CD14-positive monocyte (primary cell): ENCODE results near the gene DMXL1. TPM values are rescaled to one million over a fixed set of nuclear protein-coding genes. Genes with fewer than 3 reads are reported as not detected.

Experiments used
- DNase-seq, 3 donors: peaks; one replicate each; pipeline ENCODE4 v3.0.0-alpha.2; 2011 to 2022
- H2AFZ ChIP-seq: 2 replicates; pipeline ENCODE4 v1.6.0; 2012; ENCODE audit warnings: mild to moderate bottlenecking, low read depth, low read length, inconsistent platforms; ENCODE audit not compliant: insufficient read depth, poor library complexity, severe bottlenecking
- H3K27ac ChIP-seq, 2 donors: 1 replicate in 1 of 2; 2 replicates in 1 of 2; pipeline ENCODE4 v1.5.1; 2012 to 2013; ENCODE audit warnings: low read length in 2 of 2, control low read depth in 1 of 2, inconsistent platforms in 1 of 2, low read depth in 1 of 2, mild to moderate bottlenecking in 1 of 2
- H3K27me3 ChIP-seq, 2 donors: one replicate each; pipeline versions ENCODE4 v1.6.0 to v1.6.1; 2011 to 2013; ENCODE audit warnings: low read length in 2 of 2; ENCODE audit not compliant: control insufficient read depth in 2 of 2, insufficient read depth in 2 of 2
- H3K36me3 ChIP-seq, 2 donors: replicated peaks in 1 of 2; 1 replicate in 1 of 2; 2 replicates in 1 of 2; pipeline versions ENCODE4 v1.5.1 to v1.6.1; 2012 to 2013; ENCODE audit warnings: low read length in 2 of 2, control low read depth in 1 of 2, inconsistent platforms in 1 of 2, mild to moderate bottlenecking in 1 of 2; ENCODE audit not compliant: insufficient read depth in 2 of 2, control insufficient read depth in 1 of 2
- H3K4me1 ChIP-seq, 2 donors: 1 replicate in 1 of 2; 2 replicates in 1 of 2; pipeline versions ENCODE4 v1.5.1 to v1.6.1; 2012 to 2013; ENCODE audit warnings: low read length in 2 of 2, control low read depth in 1 of 2, inconsistent platforms in 1 of 2, mild to moderate bottlenecking in 1 of 2, moderate library complexity in 1 of 2; ENCODE audit not compliant: insufficient read depth in 2 of 2, control insufficient read depth in 1 of 2
- H3K4me2 ChIP-seq: replicated peaks from 2 replicates; pipeline ENCODE3; 2012; ENCODE audit warnings: low read length, moderate library complexity, mild to moderate bottlenecking; ENCODE audit not compliant: poor library complexity, severe bottlenecking; ENCODE audit errors: extremely low read depth
- H3K4me3 ChIP-seq, 3 experiments: fragments of 200-600 bp in 1 of 3; sonication (generic) in 1 of 3; replicated peaks in 1 of 3; 1 replicate in 2 of 3; 2 replicates in 1 of 3; pipeline ENCODE4 v1.5.1; 2011 to 2013; ENCODE audit warnings: low read length in 3 of 3, mild to moderate bottlenecking in 3 of 3, control low read depth in 2 of 3, low read depth in 2 of 3, inconsistent platforms in 1 of 3, moderate library complexity in 1 of 3
- H3K79me2 ChIP-seq: 2 replicates; pipeline ENCODE4 v1.6.0; 2012; ENCODE audit warnings: mild to moderate bottlenecking, control low read depth, inconsistent platforms, low read length, moderate library complexity; ENCODE audit not compliant: insufficient read depth
- H3K9ac ChIP-seq: 2 replicates; pipeline ENCODE4 v1.6.0; 2017; ENCODE audit warnings: low read length, mild to moderate bottlenecking; ENCODE audit not compliant: insufficient read depth, poor library complexity, severe bottlenecking
- H3K9me3 ChIP-seq, 2 donors: replicated peaks in 1 of 2; 1 replicate in 1 of 2; 2 replicates in 1 of 2; pipeline versions ENCODE4 v1.5.1 to v1.6.1; 2012 to 2013; ENCODE audit warnings: low read length in 2 of 2, control low read depth in 1 of 2; ENCODE audit not compliant: control insufficient read depth in 1 of 2, insufficient read depth in 1 of 2
- H4K20me1 ChIP-seq: 2 replicates; pipeline ENCODE4 v1.6.0; 2012; ENCODE audit warnings: mild to moderate bottlenecking, low read length, control low read depth, moderate library complexity; ENCODE audit not compliant: insufficient read depth
- H3K27ac Mint-ChIP-seq, 7 donors: one replicate each; pipeline ENCODE4 v1.8.0; 2020; ENCODE audit warnings: mild to moderate bottlenecking in 7 of 7, mixed read lengths in 7 of 7, moderate library complexity in 6 of 7, inconsistent platforms in 2 of 7
- H3K27me3 Mint-ChIP-seq, 3 donors: one replicate each; pipeline ENCODE4 v1.8.0; 2021 to 2022; ENCODE audit warnings: low read depth in 3 of 3, mild to moderate bottlenecking in 3 of 3, mixed read lengths in 3 of 3, moderate library complexity in 3 of 3, inconsistent platforms in 1 of 3
- H3K36me3 Mint-ChIP-seq, 2 donors: one replicate each; pipeline ENCODE4 v1.8.0; 2020; ENCODE audit warnings: mixed read lengths in 2 of 2, inconsistent platforms in 1 of 2, mild to moderate bottlenecking in 1 of 2
- H3K4me1 Mint-ChIP-seq: one replicate; pipeline ENCODE4 v1.8.0; 2020; ENCODE audit warnings: mild to moderate bottlenecking, mixed read lengths
- H3K4me3 Mint-ChIP-seq, 2 donors: one replicate each; pipeline ENCODE4 v1.8.0; 2020; ENCODE audit warnings: mild to moderate bottlenecking in 2 of 2, mixed read lengths in 2 of 2, moderate library complexity in 1 of 2
- H3K9me3 Mint-ChIP-seq, 7 donors: one replicate each; pipeline ENCODE4 v1.8.0; 2020 to 2022; ENCODE audit warnings: mixed read lengths in 7 of 7, mild to moderate bottlenecking in 6 of 7, moderate library complexity in 6 of 7, inconsistent platforms in 2 of 7
- WGBS: methylation state at CpG from one replicate; pipeline ENCODE4 v1.1.5; 2013; ENCODE audit warnings: missing lambda C conversion rate; ENCODE audit not compliant: insufficient coverage; 5-methylcytosine and 5-hydroxymethylcytosine counted together
- intact Hi-C, 2 donors: fragments of 100-400 bp; cut with micrococcal nuclease; formaldehyde crosslinking; loops; one replicate each; pipeline versions ENCODE4 v1.15.0 to v1.15.1; 2023
- polyA plus RNA-seq, 3 donors: library from polyadenylated mRNA; depleted of rRNA in 1 of 3; unstranded in 2 of 3; stranded (reverse) in 1 of 3; fragments of 300-500 nt in 2 of 3; fragments of >200 nt in 1 of 3; fragmentation: Illumina TruSeq in 2 of 3; gene quantifications; 1 replicate in 2 of 3; 2 replicates in 1 of 3; pipeline ENCODE4 v1.2.3, GENCODE V29; 2012 to 2021
- TF ChIP-seq, protein P1 (sequence below): fragments of 200-600 bp; IDR thresholded peaks from one replicate; pipeline ENCODE4 v1.8.0; 2022; ENCODE audit warnings: antibody characterized with exemption, mild to moderate bottlenecking

DMXL1 gene
- polyA plus RNA-seq, 3 donors = 15.5 to 20.5 (median 19.5) TPM

DNA sequence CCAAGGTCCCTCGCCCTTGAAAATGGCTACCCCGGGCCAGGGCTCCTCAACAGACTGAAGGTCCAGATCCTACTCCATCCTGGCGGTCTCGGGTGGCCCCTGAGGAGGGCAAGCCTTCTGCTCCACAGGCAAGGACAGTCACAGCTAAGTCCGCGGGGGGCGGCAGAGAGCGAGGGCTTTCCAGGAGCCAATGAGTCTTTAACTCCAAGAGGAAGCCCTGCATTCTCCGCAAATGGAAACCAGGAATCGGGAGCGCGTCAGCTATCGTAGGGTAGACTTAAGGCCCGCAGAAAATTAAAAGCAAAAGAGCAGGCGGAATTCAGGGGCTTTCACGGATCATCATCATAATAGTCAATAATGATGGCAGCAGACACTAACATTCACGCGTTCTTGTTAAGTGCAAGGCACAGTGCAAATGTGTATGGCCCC, 197.1 kb downstream of the DMXL1 start:
- peak overlapping the region; percentile 95 for H2AFZ ChIP-seq
- H3K79me2 ChIP-seq = peaks cover 50% of the 10 kb centered on the region
- no peaks in the 10 kb centered on the region for H3K9me3 ChIP-seq
- Mint-ChIP-seq H3K9me3 (peaks cover 2 to 8% (median 4%) of the 10 kb centered on the region in 7 donors), H3K27me3 (peaks cover 0 to 2% (median 0%) of the 10 kb centered on the region in 3 donors), H3K27ac (peak overlapping the region; percentile 84 to 96 (median 92)), H3K4me3 (peak overlapping the region; percentile 98 to 100), H3K36me3 (peaks cover 1 to 4% of the 10 kb centered on the region in 2 donors), H3K4me1 (peaks cover 47% of the 10 kb centered on the region)
- peak overlapping the region; percentile 72 to 96 for H3K27ac ChIP-seq
- H3K27me3 ChIP-seq = no peaks in the 10 kb centered on the region
- DNase-seq = peak; percentile 92 to 95 (median 94)
- H3K4me3 ChIP-seq = peak overlapping the region; percentile 98 to 99 (median 99)
- H3K36me3 ChIP-seq = no peaks in the 10 kb centered on the region
- H4K20me1 ChIP-seq = peaks cover 19% of the 10 kb centered on the region
- peaks cover 42 to 46% of the 10 kb centered on the region in 2 donors for H3K4me1 ChIP-seq
- TF ChIP-seq, protein P1, sequence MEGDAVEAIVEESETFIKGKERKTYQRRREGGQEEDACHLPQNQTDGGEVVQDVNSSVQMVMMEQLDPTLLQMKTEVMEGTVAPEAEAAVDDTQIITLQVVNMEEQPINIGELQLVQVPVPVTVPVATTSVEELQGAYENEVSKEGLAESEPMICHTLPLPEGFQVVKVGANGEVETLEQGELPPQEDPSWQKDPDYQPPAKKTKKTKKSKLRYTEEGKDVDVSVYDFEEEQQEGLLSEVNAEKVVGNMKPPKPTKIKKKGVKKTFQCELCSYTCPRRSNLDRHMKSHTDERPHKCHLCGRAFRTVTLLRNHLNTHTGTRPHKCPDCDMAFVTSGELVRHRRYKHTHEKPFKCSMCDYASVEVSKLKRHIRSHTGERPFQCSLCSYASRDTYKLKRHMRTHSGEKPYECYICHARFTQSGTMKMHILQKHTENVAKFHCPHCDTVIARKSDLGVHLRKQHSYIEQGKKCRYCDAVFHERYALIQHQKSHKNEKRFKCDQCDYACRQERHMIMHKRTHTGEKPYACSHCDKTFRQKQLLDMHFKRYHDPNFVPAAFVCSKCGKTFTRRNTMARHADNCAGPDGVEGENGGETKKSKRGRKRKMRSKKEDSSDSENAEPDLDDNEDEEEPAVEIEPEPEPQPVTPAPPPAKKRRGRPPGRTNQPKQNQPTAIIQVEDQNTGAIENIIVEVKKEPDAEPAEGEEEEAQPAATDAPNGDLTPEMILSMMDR = peak; percentile 94
- peak overlapping the region; percentile 87 for H3K9ac ChIP-seq
- 4% methylated on average over 18 of the region's 18 CpGs for WGBS
- peak overlapping the region; percentile 92 for H3K4me2 ChIP-seq
- intact Hi-C loops = loop anchor here (5.0 to 10.0 kb wide), 4 partner anchors 74 to 193 kb away; partner anchors contain the start of gene DMXL1 (in 1 of the 2)

DNA sequence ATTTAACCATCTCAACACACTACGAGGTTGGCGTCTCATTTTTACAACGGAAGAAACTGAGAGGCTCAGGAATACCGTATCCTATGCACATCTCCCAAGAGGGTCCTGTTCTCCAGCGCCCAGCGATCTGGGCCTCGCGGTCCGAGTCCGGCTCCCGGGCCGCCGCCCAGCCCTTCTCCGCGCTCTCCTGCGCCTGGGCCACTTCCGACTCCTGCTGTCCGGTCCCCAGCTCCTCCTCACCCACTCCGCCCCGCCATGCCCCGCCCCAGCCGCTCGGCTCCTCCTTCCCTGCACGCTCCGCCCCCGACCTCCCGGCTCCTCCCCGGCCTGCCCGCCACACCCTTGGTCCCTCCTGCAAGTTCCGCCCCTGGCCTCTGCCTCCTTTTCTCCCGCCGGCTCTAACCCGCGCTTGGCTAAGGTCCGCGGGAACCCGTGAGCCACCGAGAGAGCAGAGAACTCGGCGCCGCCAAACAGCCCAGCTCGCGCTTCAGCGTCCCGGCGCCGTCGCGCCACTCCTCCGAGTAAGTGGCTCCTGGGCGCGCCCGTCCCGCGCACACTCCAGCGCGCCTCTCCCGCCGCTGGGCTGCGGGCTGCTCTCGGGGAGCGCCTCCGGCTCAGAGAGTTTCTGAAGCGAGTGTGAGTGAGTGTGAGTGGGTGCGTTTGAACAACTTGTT, 197.6 kb downstream of the DMXL1 start:
- Mint-ChIP-seq H3K4me3 (peak overlapping the region; percentile 98 to 100), H3K4me1 (peaks cover 52% of the 10 kb centered on the region), H3K27me3 (peaks cover 0 to 2% (median 0%) of the 10 kb centered on the region in 3 donors), H3K27ac (peak overlapping the region; percentile 84 to 96 (median 92)), H3K9me3 (peaks cover 0 to 4% (median 3%) of the 10 kb centered on the region in 7 donors), H3K36me3 (peaks cover 0 to 4% of the 10 kb centered on the region in 2 donors)
- H3K9me3 ChIP-seq = no peaks in the 10 kb centered on the region
- H3K27me3 ChIP-seq = no peaks in the 10 kb centered on the region
- peak overlapping the region; percentile 72 to 96 for H3K27ac ChIP-seq
- H2AFZ ChIP-seq = peak overlapping the region; percentile 95
- TF ChIP-seq, protein P1 = no peak
- no peaks in the 10 kb centered on the region for H3K36me3 ChIP-seq
- intact Hi-C loops = loop anchor here (5.0 to 10.0 kb wide), 4 partner anchors 74 to 194 kb away; partner anchors contain the start of gene DMXL1 (in 1 of the 2)
- H3K4me2 ChIP-seq = peak overlapping the region; percentile 92
- H3K4me3 ChIP-seq = peak overlapping the region; percentile 98 to 99 (median 99)
- peak; percentile 86 to 94 (median 93) for DNase-seq
- H3K9ac ChIP-seq = peak overlapping the region; percentile 87
- peaks cover 48 to 51% of the 10 kb centered on the region in 2 donors for H3K4me1 ChIP-seq
- under 1% methylated on average over 50 of the region's 65 CpGs for whole genome bisulfite sequencing
- peaks cover 20% of the 10 kb centered on the region for H4K20me1 ChIP-seq
- peaks cover 56% of the 10 kb centered on the region for H3K79me2 ChIP-seq
